H4 (cell line): ENCODE results near the gene PNPLA1. TPM values are rescaled to one million over a fixed set of nuclear protein-coding genes. Genes with fewer than 3 reads are reported as not detected.

Experiments used
- DNase-seq: peaks from one replicate; pipeline ENCODE4 v3.0.0-alpha.2; 2015; ENCODE audit warnings: low spot score
- total RNA-seq: library from RNA; depleted of rRNA; stranded (reverse); fragments of >200 nt; shearing (Covaris generic); gene quantifications from 2 replicates; pipeline ENCODE4 v1.2.3, GENCODE V29; 2014; rRNA removed

Gene PNPLA1, protein sequence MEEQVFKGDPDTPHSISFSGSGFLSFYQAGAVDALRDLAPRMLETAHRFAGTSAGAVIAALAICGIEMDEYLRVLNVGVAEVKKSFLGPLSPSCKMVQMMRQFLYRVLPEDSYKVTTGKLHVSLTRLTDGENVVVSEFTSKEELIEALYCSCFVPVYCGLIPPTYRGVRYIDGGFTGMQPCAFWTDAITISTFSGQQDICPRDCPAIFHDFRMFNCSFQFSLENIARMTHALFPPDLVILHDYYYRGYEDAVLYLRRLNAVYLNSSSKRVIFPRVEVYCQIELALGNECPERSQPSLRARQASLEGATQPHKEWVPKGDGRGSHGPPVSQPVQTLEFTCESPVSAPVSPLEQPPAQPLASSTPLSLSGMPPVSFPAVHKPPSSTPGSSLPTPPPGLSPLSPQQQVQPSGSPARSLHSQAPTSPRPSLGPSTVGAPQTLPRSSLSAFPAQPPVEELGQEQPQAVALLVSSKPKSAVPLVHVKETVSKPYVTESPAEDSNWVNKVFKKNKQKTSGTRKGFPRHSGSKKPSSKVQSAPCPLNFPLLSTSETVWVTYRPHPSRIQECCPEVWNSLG
- total RNA-seq = not detected in 2 replicates

DNA sequence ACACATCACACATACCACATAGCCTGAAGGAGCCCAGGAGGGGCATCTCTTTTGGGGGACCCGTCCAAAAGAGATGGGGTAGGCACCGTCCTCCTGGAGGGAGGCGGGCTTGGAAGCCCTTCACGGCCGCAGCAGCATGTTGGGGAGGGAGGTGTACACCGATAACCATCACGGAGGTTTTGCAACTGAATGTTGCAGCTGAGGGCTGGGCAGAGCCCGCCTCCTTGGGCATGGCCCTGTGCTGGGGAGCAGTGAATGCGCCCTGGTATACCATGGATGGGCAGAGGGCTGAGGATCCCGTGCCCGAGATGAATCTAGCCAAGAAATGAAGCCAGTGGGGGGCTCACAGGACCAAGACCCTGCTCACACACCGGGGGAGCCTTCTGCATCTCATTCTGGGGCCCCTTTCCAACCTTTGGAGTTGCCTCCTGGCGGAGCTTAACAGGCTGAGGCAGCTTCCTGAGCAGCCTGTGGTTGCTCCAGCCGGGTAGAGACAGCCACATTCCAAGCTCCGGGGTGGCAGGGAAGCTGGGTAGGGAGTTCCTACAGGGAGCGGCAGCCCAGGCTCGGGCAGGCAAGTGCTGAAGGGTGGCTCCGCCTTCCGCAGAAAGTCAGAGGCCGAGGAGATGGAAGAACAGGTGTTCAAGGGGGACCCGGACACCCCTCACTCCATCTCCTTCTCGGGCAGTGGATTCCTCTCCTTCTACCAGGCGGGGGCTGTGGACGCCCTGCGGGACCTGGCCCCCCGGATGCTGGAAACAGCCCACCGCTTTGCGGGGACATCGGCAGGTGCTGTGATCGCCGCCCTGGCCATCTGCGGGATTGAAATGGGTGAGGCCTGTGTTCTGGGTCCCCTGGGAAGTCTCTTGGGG, at the start of gene PNPLA1:
PNPLA1 (plus strand) TSS at position 227 of the 872 bp plus-strand sequence; CDS start at position 627, 400 bp downstream.
- DNase-seq = no peak

- DNase-seq = no peak
Measured at GRCh38 chr6:36220226-36220625, 49.6 kb upstream of the PNPLA1 start.

DNA sequence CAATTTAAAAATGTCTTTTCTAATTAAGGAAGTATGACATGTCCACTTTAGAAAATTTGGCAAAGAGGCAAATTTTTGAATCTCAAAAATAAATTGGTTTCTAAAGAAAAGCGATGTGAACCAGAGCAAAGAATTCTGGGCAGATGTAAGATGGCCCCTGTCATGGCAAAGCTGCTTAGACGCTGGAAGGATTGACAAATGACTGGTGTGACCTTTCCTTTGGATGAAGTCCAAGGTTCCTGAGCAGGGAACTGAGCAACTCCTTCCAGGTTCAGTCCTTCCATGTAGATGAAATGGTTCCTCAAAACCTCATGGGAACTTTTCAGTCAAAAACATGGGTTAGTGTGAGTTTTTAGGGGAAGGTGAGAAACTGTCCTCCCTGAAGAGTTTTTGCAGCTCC, 48.2 kb upstream of the PNPLA1 start:
- DNase-seq = no peak

GRCh38 chr6:36222924-36223323, 46.9 kb upstream of the PNPLA1 start:
- no peak for DNase-seq

DNA sequence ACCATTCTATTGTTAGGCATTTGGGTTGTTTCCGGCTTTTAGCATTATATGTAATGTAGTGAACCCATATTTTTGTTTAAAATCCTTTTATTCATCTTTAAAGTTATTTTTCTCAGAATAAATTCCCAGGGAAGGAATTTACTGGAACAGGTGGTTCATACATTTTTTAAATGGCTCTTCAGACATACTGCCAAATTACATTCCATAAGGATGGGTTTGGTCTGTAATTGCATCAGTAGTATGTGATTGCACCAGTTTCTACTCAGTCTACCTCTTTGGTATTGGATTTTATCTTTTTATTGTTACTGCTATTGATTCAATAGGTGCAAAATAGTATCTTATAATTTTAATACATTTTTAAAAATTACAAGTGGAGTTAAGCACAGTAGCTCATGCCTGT, 46.2 kb upstream of the PNPLA1 start:
- DNase-seq = no peak

DNA sequence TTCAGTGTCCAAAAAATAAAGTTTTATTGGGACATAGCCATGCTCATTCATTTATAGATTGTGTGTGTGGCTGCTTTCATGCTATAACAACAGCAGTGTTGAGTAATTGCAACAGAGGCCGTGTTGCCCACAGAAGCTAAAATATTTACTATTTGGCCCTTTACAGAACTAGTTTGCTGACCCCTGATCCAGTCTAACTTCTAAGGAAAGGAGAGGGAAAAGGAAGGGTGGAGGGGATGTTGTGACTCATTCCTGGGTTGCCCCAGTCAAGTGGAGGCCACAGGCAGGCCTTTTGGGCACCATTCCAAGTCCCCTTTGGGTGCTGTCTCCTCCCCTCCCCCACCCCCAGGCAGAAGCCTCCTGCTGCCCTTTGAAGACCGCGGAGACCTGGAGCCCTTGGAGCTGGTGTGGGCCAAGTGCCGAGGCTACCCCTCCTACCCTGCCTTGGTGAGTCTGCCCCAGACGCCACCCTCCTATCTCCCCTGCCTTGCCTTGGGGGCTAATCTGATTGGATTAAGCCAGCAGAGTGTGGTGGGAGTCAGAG, 44.9 kb upstream of the PNPLA1 start:
- DNase-seq = no peak

- no peak for DNase-seq
Measured at GRCh38 chr6:36226438-36227047, 43.3 kb upstream of the PNPLA1 start.

DNA sequence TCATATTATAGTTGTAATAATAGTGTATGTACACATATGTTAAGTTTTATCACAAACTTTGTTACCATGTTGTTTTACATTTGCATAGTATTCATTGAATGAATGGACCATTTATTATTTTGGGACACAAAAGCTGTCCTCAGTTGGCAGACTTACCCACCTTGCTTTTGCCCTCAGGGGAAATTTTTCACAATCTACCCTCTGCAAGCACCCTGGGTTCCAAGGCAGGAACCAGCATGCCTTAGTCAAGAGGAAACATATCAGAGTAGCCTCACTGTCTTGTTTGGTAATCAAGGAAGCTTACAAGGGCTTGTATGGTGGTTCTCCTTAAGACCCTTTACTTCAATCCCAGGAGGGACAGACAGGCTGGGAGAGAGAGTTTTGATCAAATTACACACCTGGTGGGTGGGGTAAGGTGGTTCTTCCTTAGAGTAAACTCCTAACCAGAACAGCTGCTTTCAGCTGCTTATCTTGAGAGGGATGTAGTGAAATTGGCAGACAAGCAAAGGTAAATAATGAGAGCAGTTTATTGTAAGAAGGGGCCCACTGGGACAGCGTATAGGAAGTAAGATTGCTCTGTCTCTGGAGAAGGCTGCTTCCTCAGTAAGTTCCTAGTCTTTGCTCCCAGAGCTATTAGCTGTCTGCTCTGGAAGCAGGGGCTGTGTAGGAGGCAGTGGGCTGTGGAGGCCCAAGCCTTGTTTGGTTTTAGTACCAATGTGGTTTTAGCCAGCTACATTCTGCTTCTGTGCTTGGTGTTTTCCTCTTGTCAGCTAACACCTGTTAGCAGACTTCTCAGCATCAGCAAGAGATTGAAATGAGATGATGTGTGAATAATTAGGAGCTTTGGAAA, 42.3 kb upstream of the PNPLA1 start:
- DNase-seq = no peak

- DNase-seq = no peak
Measured at GRCh38 chr6:36229223-36229622, 40.6 kb upstream of the PNPLA1 start.

DNA sequence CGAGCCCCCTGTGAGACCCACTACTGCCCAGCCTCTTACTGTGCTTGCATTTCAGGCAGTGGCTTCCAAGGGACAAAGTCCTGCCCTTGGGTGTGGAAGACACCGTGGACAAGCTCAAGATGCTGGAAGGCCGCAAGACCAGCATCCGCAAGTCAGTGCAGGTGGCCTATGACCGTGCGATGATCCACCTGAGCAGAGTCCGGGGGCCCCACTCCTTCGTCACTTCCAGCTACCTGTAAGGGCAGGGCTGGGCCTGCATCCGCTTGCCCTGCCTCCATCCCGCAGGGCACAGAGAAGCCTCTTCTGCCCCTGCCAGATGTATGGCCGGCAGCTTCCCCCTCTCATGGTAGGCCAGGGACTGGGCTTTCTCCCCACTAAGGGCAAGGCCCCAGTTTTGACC, 39.5 kb upstream of the PNPLA1 start:
- DNase-seq = no peak

GRCh38 chr6:36232172-36232571, 37.7 kb upstream of the PNPLA1 start:
- DNase-seq = no peak

- DNase-seq = no peak
Measured at GRCh38 chr6:36235309-36235708, 34.6 kb upstream of the PNPLA1 start.

DNA sequence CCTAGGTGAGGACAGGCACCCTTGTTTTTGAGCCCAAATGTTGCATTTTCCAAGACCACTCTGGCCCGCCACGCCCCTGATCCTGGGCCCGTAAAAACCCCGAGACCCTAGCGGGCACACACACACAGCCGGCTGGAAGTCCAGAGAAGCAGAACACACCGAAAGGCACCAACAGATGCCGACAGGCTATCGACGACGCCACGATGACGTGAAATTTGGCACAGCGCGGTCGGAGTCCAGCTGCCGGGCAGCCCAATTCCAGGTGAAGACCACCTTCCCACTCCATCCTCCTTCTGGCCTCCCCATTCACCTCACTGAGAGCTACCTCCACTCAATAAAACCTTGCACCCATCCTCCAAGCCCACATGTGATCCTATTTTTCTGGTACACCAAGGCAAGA, 34.0 kb upstream of the PNPLA1 start:
- DNase-seq = no peak

DNA sequence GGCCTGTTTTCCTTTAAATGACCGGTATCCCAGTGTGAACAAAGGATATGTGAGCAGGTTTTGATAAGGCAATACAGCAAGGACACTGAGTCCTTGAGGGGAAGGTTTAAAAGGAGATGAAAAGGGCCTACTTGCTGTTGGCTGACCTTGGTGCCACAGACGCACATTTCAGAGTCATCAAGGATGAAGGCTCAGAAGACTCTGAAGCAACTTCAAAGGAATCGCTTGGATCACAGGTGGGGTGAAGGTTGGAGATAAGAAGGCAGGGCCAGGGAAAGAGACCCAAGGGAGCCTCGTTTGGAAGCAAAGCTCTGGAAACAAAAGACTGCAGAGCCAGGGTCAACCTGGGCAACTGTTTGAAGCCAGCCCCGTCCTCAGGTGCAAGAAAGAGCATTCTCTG, 30.1 kb upstream of the PNPLA1 start:
- DNase-seq = no peak

DNA sequence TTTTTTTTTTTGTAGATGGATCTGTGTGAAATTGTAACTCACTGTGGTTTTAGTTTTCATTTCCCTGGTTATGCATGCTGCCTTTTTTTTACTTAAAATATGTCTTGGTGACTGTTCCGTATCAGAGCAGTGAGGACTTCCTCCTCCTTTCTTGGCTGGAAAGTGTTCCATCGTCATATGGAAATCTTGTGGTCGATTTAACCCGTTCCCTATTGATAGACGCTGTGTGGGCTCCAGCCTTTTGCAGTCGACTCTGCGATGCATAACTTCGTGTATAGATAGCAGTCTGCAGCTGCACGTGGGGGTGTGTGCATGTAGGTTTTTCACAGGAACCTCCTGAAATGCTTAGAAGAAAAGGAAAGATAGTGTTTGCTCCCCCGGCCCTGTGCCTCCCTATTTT, 28.1 kb upstream of the PNPLA1 start:
- DNase-seq = no peak

DNA sequence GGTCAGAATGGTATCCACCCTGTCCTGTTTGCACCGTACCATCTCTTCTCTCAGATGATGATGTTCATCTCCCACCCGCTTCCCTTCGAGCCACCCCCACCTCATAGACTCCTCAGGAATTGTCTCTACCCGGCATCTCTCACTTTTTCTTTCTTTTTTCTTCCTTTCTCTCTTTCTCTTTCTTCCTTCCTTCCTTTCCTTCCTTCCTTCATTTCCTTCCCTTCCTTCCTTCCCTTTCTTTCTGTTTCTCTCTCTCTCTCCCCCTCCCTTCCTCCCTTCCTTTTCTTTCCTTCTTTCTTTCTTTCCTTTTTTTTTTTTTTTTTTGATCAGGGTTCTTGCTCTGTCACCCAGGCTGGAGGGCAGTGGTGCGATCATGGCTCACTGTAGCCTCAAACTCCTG, 27.7 kb upstream of the PNPLA1 start:
- DNase-seq = no peak

DNA sequence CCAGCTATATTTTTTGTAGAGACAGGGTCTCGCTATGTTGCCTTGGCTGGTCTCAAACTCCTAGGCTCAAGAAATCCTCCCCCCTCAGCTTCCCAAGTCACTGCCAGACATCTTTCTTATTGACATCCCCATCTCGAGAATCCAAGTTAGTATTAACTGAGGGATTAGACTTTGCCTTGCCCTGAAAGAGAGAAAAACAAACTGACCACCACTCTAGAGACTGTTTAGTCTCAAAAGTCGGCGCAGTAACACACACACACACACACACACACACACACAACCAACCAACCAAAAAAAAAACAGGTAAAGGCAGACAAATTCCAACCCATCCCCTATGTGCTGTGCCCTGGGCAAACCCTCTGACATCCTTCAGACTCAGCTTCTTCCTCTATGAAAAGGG, 27.2 kb upstream of the PNPLA1 start:
- no peak for DNase-seq

DNA sequence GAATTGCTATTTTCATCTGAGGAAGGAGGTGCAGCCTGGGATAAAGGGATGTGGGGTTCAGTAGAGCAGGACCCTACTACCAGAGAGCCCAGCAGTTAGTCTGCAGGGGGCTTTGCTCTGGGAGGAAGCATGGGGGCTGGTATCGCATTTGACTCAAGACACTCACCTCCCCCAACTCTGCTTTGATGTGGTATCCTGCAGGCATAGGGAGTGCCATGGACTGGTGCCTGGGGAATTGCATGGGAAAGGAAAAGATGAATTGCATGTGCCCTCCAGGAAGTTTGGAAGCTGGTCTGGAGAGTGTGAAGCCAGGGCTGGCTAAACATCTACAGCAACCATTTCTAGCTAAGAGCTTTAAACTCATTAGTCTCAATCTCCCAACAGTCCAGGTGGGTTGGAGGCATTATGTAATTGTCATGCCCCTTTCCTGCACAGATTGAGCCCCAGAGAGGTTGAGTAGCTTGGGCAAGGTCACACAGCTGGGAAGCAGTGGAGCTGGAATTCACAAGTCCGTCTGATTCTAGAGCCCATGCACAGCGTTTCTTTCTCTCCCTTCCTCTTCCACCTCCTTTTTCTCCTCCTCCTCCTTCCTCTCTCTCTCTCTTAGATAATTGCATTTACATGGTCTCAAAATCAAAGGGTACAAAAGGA, 26.2 kb upstream of the PNPLA1 start:
- DNase-seq = no peak

DNA sequence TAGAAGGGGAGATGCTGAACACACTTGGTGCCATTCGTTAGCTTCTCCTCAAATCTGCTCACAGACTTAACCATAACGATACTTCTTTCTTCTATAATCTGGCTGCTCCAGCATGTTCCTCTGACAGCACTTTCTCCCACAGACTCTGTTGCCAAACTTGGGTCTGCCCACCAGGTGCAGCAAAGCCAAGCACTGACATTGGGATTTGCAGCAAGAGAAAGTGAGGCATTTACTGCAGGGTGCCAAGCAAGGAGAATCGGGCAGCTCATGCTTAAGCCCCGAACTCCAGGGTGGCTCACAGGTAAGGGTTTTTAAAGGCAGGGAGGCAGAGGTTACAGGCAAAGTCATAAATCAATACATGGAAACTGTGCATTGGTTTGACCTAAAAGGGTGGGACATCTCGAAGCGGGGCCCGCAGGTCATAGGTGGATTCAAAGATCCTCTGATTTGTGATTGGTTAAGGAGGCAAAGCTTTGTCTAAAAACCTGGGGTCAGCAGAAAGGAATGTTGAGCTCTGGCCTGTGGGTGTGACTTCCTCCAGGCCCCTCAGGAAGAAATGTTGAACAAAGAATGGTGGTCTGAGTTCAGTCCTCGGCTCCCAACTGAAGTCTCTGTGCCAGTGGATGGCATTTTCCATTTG, 25.1 kb upstream of the PNPLA1 start:
- DNase-seq = no peak

GRCh38 chr6:36245572-36246061, 24.2 kb upstream of the PNPLA1 start:
- DNase-seq = no peak
